Activated T-cell treated with anti-CD3 and anti-CD28 coated beads for 24 hours (primary cell): ENCODE measurements around the gene TPP1.

Experiments
- DNase-seq: peaks from one replicate; pipeline ENCODE4 v3.0.0-alpha.2; 2020; ENCODE audit warnings: low read depth

TPP1 gene

GRCh38 chr11:6627762-6628241, 8.6 kb upstream of the TPP1 start:
- DNase-seq = no peak

- DNase-seq = no peak
Measured at GRCh38 chr11:6626971-6627761, 7.9 kb upstream of the TPP1 start.

- no peak for DNase-seq
Measured at GRCh38 chr11:6625832-6626420, 6.7 kb upstream of the TPP1 start.

DNA sequence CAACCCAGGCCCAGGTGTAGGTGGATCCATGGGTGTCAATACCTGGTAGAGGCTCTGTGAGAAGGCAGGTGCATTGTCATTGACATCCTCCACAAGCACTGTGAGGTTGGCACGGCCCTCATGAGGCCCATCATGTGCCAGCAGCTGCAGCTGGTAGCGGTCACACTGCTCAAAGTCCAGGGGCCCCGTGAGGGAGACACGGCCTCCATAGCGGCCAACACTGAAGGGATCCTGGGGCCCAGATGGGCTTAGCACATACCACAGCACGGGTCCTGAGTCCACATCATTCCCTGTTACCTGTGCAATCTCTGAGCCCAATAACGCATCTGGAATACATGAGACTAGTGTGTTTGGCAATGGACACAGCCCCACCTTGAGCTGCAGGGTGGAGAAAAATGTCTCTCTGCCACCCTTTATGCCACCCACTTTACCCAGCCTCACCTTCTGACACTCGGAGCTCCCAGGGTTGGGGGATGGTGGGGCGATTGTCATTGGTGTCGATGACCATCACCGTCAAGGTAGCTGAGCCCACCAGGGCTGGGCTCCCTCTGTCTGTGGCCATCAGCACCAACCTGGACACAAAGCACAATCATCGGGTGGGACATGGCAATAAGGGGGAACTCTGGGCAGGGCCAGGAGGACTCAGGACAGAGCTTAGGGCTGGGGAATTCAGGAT, 6.1 kb upstream of the TPP1 start:
- no peak for DNase-seq

DNA sequence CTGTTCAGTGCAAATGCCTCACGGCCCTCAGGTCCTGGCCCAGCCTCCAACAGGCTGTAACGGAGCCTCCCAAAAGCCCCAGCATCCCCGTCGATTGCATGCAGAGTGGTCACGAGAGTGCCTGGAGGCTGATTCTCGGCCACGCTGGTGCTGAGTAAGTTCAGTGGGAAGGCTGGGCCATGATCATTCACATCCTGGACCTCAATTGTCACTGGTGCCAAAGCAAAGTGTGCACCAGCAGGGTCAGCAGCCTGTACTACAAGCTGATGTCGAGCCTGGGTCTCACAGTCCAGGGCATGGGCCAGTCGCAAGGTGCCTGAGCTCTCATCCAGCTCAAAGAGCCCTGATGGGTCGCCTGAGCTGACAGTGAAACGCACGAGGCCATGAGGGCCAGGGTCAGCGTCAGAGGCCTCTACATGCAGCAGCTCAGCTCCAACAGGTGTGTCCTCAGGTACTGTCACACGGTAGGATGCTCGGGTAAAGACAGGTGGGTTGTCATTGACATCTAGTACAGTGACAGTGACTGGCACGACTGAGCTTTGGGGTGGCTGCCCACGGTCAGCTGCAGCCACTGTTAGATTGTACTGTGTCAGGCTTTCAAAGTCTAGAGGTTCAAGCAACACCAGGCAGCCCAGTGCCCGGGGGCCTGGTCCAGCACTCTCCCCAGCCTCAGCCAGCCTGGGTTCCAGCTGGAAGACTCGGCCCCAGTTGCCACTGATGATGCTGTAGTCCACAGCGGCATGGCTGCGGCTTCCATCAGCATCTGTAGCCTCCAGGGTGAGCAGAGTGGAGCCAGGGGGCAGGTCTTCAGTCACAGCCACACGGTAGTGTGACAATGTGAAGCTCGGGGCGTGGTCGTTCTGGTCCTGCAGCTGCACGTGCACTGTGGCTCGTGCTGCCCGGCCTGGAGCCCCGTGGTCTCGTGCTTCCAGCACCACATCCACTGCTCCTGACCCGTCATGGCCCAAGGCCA, 4.5 kb upstream of the TPP1 start:
- no peak for DNase-seq

- DNase-seq = no peak
Measured at GRCh38 chr11:6622261-6623171, 3.3 kb upstream of the TPP1 start.

DNA sequence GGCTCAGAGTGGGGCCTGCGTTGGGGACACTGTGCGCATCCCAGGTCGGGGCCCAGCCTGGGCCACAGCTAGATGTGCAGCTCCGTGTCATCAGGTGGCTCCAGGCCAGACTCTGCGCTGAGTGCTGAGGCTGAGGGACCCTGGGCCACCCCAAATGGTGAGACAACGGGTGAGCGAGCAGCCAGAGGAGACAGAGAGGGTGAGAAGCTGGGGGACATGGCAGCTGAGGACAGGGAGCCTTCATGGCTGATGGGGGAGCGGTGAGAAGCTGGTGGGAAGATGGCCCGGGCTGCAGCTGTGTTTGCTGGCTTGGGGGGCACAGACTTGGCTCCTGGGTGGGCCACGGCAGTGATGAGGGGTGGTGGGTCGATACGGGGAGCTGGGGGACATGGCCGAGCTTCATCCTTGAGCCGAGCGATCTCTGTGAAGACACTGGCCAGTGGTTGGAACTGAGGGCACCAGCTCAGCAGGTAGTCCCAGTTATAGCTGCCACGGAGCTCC, 2.5 kb upstream of the TPP1 start:
- DNase-seq = no peak

- DNase-seq = no peak
Measured at GRCh38 chr11:6620636-6621035, 1.4 kb upstream of the TPP1 start.

- peak; percentile 53 for DNase-seq
Measured at GRCh38 chr11:6618117-6619003, 862 bp downstream of the TPP1 start.

DNA sequence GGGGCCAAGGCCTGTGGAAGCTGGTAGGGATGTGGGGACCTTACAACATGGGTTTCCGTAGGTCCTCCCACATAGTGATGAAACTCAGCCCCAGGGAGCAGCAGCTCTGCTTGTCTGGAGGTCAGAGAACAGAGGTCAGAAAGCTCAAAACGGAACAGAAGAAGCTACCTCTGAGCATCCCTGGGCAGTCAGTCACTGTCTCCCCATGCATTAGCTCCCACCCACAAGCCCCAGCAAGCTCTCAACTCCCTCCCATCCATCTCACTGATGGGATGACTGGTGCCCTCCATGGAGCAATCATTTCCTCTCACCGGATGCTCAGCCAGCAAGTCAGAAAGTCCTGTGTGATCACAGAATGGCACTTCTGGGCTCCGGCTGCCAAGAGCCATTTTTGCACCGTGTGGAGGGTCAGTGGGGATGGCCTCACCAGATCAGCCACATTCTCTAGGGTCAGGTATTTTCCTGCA, 1.9 kb downstream of the TPP1 start:
- DNase-seq = no peak

GRCh38 chr11:6616596-6617250, 2.5 kb downstream of the TPP1 start:
- DNase-seq = no peak

GRCh38 chr11:6615882-6616585, 3.2 kb downstream of the TPP1 start:
- DNase-seq = no peak

GRCh38 chr11:6615046-6615445, 4.2 kb downstream of the TPP1 start:
- DNase-seq = no peak

DNA sequence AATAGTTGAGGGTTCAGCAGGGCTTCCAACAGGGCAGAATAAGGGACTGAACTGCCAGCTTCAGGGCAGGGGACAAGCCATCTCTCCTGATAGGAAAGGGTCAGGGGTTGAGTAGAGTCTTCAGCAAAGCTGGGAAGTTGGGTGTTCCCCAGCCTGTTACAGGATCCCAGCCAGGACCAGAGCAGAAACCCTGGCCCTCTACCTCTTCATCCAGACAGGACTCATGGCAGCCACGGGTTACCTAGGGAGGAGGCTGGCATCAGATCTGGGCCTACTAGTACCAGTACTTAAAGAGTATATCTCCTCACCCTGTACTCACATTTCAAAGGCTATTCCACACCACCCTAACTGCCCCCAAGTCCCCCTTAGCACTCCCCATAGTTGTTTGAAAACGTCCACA, 4.8 kb downstream of the TPP1 start:
- no peak for DNase-seq

DNA sequence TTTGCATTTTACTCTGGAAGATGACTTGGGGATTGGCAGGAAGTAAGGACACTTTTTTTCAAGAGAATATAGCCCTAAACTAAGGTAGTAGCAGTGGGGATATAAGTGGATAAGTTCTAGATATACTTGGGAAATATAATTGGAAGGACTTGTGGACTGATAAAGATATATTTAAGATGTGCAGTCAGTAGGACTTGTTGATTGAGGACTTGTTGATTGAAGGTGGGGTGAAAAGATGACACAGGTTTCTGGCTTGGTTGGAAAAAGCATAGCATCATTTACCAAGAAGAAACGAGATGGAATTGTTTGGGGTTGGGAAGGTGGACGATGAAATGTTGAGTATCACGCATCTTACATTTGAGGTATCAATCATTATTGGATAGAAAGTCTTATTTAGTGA, 5.7 kb downstream of the TPP1 start:
- no peak for DNase-seq

- peak; percentile 92 for DNase-seq
Measured at GRCh38 chr11:6612213-6613041, 6.8 kb downstream of the TPP1 start, which contains the start of gene TAF10. Gene TAF10, minus strand, starts transcription at chr11:6612216. Its CDS starts 27 bp downstream, at chr11:6612189.

GRCh38 chr11:6611963-6612212, 7.3 kb downstream of the TPP1 start:
- no peak for DNase-seq
